NCI-H146 (cell line): ENCODE results near the gene TRIM42.

Source experiments
- DNase-seq: peaks from one replicate; lab custom pipeline; 2025; lab: John Stamatoyannopoulos, UW

The TRIM42 gene

GRCh38 chr3:140710711-140711389 lies 33.0 kb downstream of the TRIM42 start:
- DNase-seq: no peak

GRCh38 chr3:140711390-140712035 lies 33.6 kb downstream of the TRIM42 start:
- DNase-seq: peak; percentile 50

- no peak for DNase-seq
These were observed 34.4 kb downstream of the TRIM42 start for GRCh38 chr3:140712301-140712700.

- DNase-seq: peak; percentile 80
These were observed 37.2 kb downstream of the TRIM42 start for GRCh38 chr3:140715035-140715434.

- DNase-seq: no peak
These were observed 40.1 kb downstream of the TRIM42 start for GRCh38 chr3:140717921-140718320.

GRCh38 chr3:140719841-140720614 lies 42.2 kb downstream of the TRIM42 start:
- DNase-seq: no peak

- DNase-seq: no peak
These were observed 45.7 kb downstream of the TRIM42 start for GRCh38 chr3:140723576-140723975.

- no peak for DNase-seq
These were observed 47.3 kb downstream of the TRIM42 start for GRCh38 chr3:140724856-140725812.

GRCh38 chr3:140726066-140726465 lies 48.2 kb downstream of the TRIM42 start:
- DNase-seq: no peak

- no peak for DNase-seq
These were observed 50.0 kb downstream of the TRIM42 start for GRCh38 chr3:140727886-140728285.

- DNase-seq: no peak
These were observed 53.7 kb downstream of the TRIM42 start for GRCh38 chr3:140731440-140732119.

- no peak for DNase-seq
These were observed 55.8 kb downstream of the TRIM42 start for GRCh38 chr3:140733623-140734022.

- peak; percentile 84 for DNase-seq
These were observed 59.1 kb downstream of the TRIM42 start for GRCh38 chr3:140736863-140737460.

- no peak for DNase-seq
These were observed 64.3 kb downstream of the TRIM42 start for GRCh38 chr3:140742116-140742515.

- DNase-seq: no peak
These were observed 70.3 kb downstream of the TRIM42 start for GRCh38 chr3:140748171-140748570.

- no peak for DNase-seq
These were observed 71.0 kb downstream of the TRIM42 start for GRCh38 chr3:140748903-140749302.
